ENCODE data around the gene AUTS2.
"Not testable (repeated sequence)": the region's sequence is repeated elsewhere in the genome, so short reads cannot be mapped to it uniquely, and the experiment has no call there.

The AUTS2 gene

DNA sequence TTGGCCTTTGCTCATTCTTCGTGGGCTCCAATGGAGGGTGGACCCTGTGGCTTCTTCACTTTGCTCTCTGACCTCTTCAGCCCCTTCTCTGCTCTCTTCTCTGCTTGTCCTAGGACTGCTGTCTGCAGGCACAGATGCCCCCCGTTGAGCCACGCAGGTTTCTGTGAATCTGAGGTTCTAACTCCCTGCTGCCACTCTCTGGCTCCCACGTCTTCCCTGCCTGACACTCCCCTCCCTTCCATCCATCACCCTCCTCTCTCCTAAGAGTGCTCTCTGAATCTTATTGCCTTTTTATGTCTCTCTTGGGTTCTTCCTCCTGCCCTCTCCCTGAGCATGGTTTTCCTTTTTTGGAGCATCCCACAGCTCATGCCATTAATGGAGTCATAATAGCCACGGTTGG lies 1034.1 kb downstream of the AUTS2 start:
- no peak for DNase-seq

DNA sequence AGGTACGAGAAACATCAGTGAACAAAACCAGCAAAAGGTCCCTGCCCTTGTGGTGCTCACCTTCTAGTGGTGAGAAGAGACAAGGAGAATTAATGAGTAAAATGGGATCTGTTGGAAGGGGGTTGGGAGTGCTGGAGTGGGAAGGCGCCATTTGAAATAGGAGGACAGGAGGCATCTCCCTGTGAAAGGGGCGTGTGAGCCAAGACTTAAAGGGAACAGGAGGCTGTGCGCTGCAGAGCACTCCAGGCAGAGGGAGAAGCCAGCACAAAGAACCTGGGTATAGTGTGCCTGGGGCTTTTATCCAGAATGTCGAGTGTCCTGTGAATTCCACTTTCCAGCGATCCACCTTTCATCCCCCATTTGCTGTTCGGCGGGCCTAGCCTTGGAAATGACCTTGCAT lies 1035.8 kb downstream of the AUTS2 start:
- no peak for DNase-seq

DNA sequence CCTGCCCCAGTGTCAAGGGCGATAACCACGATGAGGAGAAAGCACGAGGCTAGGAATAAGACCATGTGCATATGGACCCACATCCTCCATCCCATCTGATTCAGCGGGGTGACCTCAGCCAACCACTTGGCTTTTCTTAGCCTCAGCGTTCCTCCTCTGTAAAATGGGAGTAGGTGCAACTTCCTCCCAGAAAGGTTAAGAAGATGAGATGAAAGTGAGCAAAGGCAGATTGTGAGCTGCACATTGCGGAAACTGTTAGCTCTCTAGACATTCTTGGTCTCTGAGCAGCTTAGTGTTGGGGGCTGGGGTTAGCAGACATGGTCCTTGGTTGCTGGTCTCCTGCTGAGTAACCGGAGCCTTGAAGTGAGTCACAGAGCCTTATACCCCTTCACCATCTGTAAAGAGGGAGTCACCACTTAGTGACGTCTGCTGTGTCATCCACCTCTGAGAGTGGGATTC lies 1036.4 kb downstream of the AUTS2 start:
- DNase-seq = no peak

DNA sequence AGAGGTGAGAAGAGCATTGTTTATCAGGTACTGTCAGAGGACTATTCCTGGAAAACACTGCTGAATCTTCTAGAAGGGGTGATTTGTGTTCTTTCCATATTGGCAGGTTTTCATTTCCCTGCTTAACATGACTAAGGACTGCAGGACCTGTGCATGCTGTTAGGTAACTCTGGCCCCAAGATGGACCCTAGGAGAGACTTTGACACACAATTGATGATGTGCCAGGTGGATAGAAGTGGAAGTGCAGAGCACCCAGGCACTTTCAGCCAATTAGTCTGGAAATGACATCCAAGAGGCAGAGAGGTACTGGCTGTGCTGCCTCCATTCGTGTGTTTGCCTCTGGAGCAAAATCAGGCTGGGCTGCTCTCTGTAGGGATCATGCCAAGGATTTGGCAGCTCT lies 1037.4 kb downstream of the AUTS2 start:
- DNase-seq = no peak

DNA sequence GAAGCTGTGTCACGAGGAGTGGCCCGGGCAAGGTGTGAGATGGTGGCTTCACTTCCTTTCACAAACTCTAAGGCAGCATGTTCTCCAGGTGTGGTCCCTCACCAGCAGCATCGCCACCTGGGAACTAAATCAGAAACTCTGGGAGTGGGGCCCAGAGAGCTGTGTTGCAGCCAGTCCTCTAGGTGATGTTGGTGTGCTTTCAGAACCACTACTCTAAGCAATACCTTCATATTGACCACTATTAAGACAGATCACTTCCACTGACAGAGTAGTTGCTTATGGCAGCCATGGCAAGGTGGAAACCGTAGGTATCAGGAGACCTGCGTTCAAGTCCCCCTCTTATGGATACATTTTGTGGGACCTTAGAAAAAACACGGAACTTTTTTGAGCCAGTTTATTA lies 1037.9 kb downstream of the AUTS2 start:
- DNase-seq = no peak

DNA sequence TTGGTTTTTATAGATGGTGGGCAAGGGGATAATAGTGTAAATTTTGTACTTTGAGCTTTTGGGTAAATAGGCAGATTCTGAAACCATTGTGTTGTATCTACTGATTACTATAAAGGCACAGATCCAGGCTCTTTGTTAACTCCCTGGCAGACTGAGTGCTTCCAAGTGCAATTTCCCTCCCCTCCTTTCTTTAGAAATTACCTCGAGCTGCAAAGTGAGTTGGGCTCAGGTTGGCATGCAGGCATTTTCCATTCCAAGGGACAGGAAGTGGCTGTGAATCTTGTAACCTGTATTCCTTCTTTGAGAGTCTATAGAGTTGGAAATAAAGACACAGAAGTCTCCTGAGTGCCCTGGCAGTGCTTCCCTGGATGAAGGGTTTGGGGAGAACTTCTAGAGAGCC lies 1039.5 kb downstream of the AUTS2 start:
- no peak for DNase-seq

DNA sequence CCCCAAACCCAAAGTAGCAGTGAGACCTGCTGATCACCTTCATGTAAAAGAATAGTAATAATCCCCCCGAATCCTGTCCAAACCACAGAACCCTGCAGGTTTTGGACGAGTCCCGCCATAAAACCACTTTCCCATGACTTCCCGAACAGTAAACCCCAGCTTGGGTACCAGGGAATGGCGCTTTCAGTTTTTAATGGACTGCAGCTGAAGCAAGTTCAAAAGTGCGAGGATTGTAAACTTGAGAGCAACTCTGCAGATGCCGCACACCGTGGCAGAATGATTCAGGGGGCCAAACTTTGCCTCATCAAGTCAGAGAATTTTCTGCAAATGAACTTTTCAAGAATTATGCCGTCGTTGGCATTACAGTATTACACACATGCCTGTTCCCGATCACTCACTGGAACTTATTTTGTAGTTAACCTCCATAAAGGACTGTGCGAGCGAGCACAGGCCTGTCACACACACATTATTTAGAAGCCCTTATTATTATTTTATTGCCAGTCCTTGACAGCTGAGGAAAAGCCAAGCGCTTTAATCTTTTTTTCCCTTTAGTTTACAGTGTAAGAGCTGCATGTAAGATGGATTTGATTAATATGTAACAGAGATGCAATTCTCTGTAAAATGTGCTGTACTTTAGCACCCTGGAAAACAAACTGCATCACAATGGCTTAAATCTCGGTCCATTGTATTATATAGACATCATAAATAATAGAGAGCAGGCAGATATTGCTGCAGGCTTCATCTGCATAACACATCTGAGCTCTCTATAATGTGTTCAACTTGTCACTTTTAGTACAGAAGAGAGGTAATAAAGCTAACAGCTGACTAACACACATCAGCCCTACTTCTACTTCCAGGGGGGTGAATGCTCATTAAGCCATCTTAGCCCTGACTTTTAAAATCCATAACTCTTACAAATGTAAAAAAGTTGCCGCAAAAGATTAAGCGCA lies 1040.2 kb downstream of the AUTS2 start:
- no peak for DNase-seq

DNA sequence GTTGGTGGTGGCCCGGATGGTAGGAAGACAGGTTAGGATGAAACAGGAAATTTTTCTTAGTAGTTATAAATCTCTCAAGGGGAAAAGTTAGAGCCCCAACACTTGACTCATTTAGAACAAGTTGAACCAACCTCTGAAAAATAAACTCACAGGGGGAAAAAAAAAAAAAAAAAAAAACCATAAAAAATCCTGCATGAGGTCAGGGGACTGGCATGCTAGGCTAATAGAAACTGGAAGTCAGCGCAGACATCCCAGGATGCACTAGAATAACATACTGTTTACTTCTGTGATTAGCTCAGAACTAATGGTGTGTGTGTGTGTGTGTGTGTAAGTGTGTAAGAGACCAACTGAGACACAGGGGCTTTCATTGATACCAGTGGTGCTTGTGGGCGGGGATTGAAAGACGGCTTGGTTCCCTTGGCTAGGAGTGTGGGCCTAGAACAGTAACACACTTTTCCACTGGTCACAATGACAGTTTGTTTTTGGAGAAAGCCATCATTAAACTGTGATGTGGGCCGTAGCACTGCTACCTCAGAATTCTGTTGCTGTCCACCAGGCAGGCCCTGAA lies 1042.1 kb downstream of the AUTS2 start:
- no peak for DNase-seq

DNA sequence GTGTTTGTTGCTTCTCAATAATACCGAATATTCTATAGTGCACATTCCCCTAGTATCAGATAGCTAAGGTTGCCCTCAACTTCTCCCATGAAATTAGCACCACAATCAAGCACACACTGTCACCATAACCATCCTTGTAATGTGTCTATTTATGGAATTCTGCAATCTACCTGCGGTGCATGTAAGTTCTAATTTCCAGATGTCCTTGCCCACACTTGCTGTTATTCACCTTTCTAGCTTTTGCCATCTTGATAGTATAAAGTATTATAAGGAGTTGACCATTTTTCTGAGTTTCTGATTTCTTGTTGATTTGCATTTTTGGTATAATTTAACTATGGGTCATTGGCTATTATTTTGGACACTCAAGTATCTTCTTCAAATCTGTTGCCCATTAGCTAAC lies 1043.6 kb downstream of the AUTS2 start:
- DNase-seq = no peak

DNA sequence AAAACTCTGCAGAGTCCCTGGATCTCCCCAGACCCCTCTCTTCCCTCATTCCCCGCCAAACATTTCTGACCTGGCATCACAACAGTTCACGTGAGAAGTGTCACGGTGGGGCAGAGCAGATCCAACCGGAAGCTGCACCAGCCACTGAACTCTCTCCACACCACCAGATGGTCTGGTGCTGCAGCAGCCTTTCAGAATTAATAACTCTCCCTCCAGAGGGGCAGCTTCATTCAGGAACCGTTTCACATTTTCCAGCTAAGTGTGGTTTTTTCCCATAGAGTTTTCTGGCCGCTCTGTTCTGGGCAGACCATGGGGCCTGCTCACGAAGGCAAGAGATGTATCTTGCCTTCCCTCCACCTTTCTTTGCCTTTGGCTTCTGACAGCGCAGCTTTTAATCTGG lies 1047.0 kb downstream of the AUTS2 start:
- no peak for DNase-seq

DNA sequence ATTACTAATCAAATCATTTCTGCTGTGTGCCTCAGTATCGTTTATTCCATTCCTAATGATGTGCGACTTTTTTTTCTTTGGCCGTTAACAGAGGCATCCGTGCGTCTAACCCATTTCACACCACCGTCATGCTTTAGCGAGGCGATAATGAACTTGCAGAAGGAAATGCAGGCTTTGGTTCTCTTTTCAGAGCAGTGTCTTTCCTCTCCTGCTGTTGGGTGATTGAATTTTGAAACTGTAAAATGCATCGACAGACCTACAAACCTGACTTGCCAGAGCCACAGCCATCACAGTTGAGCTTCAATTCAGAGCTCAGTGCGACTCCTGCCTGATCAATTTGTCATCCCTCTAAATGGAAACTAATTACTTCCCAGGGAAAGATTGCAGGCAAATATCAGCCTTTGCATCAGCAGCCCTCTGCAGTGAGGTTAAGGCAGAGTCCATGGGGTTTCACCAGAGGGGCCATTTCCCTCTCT lies 1047.6 kb downstream of the AUTS2 start:
- no peak for DNase-seq

DNA sequence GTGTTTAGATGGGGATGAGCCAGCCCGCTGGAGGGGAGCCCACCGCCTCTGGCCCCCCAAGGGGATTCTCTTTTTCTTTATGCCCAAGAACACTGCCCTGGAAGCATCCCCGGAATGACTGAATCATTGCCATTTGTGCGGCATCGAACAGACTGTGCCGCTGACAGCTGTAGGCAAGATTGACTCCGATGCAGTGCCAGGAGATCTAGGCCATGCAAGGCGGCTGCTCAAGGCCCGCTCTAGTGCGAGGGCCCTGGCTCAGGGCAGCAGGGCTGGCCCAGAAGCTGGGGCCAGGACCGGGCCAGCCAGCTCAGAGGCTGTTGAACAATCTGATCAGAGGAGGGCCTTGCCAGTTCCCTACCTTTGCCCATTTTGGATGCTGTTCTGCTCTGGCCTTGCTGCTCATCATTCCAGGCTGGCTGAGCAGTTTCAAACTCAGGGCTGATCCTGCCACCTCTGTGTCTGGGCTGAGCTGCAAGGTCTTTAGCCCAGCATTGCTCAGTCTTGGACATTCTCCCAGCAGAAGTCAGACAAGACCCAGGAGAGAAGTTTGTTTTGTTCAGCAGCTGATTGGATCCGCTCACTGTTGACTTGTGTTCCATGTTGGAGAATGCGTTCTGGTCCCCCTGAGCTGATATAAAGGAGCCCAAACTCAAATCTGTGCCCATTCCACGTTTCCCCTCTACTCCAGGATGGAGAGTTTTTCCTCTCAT lies 1048.4 kb downstream of the AUTS2 start:
- DNase-seq = no peak

DNA sequence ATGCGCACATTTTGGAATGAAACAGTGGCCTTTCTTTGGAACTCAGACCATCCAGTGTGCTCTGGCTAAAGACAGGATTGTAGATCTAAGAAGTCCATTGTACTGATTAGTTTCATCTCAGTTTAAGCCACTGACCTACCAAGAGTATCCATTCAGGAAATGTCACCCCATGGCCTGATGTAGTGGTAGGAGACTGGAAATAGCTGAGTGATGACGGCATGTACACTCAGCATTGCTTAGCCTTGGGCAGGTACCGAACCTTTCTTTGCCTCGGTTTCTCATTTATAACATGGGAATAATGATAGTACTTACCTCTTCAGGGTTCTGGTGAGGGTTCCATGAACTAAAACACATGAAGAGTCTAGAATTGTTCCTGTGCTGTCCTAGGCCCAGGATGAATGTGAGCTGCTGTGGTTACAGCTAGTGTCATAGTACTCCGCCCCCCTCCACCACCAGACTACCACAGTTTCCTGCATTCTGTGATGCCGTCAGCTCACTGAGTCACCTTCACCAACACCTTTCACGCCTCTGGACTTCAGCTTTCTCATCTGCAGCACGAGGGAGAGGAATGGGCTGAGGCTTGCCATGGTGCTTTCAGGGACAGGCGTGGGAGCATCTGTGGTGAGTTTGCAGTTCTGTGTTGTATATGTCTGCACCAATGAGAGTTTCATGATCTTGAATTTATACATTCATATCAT lies 1049.7 kb downstream of the AUTS2 start:
- no peak for DNase-seq

DNA sequence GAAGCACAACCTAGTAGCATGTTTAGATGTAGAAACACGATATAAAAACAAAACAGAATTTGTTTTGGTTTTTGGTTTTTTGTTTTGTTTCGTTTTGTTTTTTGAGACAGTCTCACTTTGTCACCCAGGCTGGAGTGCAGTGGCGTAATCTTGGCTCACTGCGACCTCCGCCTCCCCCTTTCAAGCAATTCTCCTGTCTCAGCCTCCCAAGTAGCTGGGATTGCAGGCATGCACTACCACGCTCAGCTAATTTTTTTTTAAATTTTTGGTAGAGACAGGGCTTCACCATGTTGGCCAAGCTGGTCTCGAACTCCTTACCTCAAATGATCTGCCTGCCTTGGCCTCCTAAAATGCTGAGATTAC lies 1050.2 kb downstream of the AUTS2 start:
- not testable (repeated sequence) for DNase-seq

DNA sequence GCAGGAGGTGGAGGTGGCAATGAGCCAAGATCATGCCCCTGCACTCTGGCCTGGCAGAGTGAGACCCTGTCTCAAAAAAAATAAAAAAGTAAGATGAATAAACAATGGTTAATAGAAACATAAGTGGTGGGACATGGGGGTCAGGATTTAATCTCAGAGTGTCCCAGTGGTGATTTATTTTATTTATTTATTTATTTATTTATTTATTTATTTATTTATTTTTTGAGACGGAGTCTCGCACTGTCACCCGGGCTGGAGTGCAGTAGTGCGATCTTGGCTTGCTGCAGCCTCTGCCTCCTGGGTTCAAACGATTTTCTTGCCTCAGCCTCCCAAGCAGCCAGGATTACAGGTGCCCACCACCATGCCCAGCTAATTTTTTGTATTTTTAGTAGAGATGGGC lies 1051.0 kb downstream of the AUTS2 start:
- no peak for DNase-seq

DNA sequence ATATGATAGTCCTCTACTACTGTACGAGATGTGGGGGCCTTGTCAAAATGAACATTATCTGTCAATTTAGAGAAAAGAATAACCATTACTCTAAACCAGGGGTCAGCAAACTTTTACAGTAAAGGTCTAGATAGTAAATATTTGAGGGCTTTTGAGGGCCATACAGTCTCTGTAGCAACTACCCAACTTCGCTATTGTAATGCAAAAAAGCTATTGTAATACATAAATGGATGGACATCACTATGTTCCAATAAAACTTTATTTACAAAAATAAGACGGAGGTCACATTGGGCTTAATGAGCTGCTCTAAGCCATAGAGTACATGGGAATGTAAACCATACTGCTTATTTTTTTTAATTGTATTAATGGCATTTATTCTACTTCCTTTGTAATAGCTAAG lies 1055.9 kb downstream of the AUTS2 start:
- DNase-seq = no peak

DNA sequence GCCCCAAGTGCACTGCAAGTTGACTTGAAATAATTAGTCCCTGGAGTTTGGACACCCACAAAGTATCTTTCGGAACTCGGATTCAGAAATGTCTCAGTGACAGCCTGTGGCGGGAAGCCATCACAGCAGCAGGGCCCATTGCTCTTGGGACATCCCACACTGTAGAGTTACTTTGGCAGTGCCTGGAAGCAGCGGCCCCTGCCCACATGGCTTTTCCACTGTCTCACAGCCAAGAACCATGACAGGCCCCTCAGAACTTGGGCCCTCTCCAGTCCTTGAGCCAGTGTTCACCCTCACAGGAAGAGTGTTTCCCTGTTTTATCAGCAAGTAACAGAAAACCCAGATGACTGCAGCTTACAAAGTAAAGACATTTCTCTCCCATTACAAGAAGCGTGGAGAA lies 1056.7 kb downstream of the AUTS2 start:
- no peak for DNase-seq

DNA sequence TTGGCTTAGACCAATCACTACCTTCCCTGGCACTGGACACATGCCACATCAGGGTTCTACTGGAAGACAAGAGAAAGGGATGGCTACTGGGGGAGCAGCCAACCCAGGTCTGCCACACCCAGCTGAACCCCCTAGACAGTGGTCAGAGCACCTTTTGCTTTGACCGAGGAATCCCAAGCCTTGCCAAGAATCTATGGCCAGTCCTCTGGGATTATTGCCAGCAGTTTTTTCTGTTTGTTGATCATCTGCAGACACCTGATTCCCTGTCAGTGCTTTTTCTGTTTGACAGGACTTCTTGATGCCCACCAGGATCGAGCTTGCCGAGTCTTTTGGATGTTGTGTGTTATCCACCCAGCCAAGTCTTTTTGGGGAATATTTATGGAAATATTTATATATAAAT lies 1057.4 kb downstream of the AUTS2 start:
- no peak for DNase-seq

DNA sequence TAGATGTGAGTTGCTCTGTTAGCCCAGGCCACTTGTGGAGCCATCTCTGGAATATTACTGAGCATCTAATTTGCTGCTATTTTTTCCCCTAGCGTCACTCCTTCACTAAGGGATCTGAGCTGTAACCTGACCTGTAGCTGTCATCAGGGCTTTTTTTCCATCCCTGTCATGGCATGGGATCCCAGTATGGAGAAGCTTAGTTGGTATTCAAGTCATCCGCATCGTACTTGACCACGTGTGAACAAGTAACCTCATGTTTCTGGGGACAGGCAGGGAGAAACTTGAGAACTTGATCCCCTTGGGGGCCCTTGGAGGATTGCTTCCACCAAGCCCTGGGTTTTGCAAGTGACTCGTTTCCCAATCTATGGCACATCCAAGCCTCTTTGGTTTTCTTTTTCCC lies 1059.3 kb downstream of the AUTS2 start:
- DNase-seq = no peak

DNA sequence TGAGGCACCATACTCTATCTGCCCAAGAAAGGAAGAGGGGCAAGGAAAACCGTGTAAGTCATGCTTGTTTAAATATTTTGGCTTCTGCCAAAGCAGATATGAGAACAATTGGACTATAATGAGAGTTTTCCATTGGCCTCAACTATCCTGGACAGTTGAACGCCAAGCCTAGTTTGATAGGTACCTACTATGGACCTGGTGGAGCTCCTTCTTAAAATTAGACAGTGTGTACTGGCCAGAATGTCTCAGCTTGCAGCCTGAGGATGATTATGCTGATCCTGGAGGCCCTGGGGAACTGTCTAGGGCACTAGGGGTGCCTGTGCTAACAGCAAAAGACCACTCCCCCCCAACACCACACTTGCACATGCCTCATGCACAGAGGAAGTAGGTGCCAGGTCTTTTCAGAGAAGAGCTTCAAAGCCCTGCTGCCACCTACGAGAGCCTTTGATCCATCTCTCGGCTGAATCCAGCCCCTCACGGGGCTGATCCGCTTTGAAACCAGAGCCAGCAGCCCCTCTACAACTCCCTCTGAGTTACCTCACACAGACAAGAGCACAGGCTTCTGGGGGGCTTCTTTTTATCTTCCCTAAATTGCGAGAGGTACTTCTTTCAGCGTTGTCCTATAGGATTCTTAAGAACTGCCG lies 1059.8 kb downstream of the AUTS2 start:
- no peak for DNase-seq

DNA sequence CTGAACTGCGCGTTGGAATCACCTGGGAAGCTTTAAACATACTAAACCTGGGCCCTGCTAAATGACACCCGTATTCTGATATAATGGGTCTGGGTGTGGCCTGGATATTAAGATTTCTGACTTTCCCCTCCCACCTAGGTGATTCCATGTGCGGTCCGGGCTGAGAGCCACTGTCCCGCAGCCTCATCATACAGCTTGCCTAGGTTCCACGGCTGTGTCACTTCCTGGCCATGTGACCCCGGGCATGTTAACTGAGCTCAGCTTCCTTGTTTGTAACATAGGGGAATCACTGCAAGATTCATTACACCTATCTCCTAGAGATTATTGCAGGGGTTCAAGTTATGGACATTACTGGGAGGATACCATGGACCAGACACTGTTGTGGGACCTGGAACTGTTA lies 1061.0 kb downstream of the AUTS2 start:
- no peak for DNase-seq

DNA sequence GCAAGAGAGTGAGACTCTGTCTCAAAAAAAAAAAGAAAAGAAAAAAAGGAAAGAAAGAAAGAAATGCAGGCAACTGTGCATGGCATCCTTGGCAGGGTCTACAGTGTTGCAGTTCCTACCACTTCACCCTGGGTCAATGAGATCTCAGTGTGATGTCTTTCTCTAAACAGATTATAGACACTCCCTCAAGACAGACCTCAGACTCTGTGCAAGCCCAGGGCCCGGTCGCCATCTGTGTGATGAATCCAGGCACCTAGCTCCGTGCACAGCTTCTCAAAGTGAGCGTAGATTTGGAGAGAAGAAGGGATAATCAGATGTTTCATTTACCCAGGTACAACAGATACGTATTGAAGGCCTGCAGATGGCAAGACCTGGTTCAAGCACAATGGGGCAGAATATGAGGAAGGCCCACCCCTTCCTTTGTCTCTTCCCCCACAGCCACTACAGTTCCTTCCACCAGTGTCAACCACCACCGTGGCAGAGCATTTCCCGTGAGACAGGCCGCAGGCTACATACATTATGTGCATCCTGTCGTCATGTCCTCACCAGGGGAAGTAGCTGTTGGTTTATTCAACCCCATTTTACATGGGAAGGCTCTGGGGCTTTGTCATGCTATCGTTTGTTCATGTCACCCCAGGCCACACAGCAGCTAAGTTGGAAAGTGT lies 1062.0 kb downstream of the AUTS2 start:
- no peak for DNase-seq

Measured in suppressor macrophage treated with lipopolysaccharide for 4 hours (primary cell).